Osteoblast (primary cell): ENCODE measurements around the gene TPMT. TPM values are rescaled to one million over a fixed set of nuclear protein-coding genes. Genes with fewer than 3 reads are reported as not detected.
"Not testable (repeated sequence)": the region's sequence is repeated elsewhere in the genome, so short reads cannot be mapped to it uniquely, and the experiment has no call there.

ENCODE experiments used
- DNase-seq: peaks from one replicate; pipeline ENCODE4 v3.0.0; 2011; ENCODE audit warnings: low spot score, mixed read lengths; ENCODE audit not compliant: insufficient read length; ENCODE audit errors: missing footprints
- H2AFZ ChIP-seq: 2 replicates; pipeline ENCODE4 v1.6.0; 2011; ENCODE audit warnings: mild to moderate bottlenecking, low read length
- H3K27ac ChIP-seq: 2 replicates; pipeline ENCODE4 v1.5.1; 2011; ENCODE audit warnings: mild to moderate bottlenecking, low read depth, low read length, moderate library complexity
- H3K27me3 ChIP-seq: 2 replicates; pipeline ENCODE4 v1.6.0; 2012; ENCODE audit warnings: mild to moderate bottlenecking, control low read depth, inconsistent platforms, low read length, moderate library complexity; ENCODE audit not compliant: insufficient read depth
- H3K36me3 ChIP-seq: 2 replicates; pipeline ENCODE4 v1.5.1; 2011; ENCODE audit warnings: mild to moderate bottlenecking, low read length, control low read depth, moderate library complexity; ENCODE audit not compliant: insufficient read depth
- H3K4me1 ChIP-seq: 2 replicates; pipeline ENCODE4 v1.5.1; 2011; ENCODE audit warnings: mild to moderate bottlenecking, low read length, control low read depth, moderate library complexity; ENCODE audit not compliant: insufficient read depth
- H3K4me2 ChIP-seq: 2 replicates; pipeline ENCODE4 v1.6.0; 2011; ENCODE audit warnings: mild to moderate bottlenecking, low read length; ENCODE audit not compliant: insufficient read depth
- H3K4me3 ChIP-seq: fragments of 200-600 bp; sonication (generic); 3 replicates; pipeline ENCODE4 v1.5.1; 2012; ENCODE audit warnings: mild to moderate bottlenecking, low read length, inconsistent platforms; ENCODE audit not compliant: insufficient read depth
- H3K79me2 ChIP-seq: 2 replicates; pipeline ENCODE4 v1.6.0; 2012; ENCODE audit warnings: mild to moderate bottlenecking, low read length, control low read depth, inconsistent platforms; ENCODE audit not compliant: insufficient read depth
- H3K9me3 ChIP-seq: 2 replicates; pipeline ENCODE4 v1.5.1; 2011; ENCODE audit warnings: low read depth, low read length, control low read depth
- H4K20me1 ChIP-seq: 2 replicates; pipeline ENCODE4 v1.6.0; 2012; ENCODE audit warnings: mild to moderate bottlenecking, low read length, control low read depth; ENCODE audit not compliant: insufficient read depth
- total RNA-seq: library from RNA; depleted of rRNA; stranded (reverse); fragments of >200 nt; gene quantifications from 2 replicates; pipeline ENCODE4 v1.2.3, GENCODE V29; 2012
- TF ChIP-seq, protein P1 (sequence below): IDR thresholded peaks from 2 replicates; pipeline ENCODE4 v1.5.1; 2011; ENCODE audit warnings: mild to moderate bottlenecking, low read depth, low read length, moderate library complexity; ENCODE audit errors: extremely low read depth

TPMT gene
- total RNA-seq, 1 donor = 11.9 TPM

DNA sequence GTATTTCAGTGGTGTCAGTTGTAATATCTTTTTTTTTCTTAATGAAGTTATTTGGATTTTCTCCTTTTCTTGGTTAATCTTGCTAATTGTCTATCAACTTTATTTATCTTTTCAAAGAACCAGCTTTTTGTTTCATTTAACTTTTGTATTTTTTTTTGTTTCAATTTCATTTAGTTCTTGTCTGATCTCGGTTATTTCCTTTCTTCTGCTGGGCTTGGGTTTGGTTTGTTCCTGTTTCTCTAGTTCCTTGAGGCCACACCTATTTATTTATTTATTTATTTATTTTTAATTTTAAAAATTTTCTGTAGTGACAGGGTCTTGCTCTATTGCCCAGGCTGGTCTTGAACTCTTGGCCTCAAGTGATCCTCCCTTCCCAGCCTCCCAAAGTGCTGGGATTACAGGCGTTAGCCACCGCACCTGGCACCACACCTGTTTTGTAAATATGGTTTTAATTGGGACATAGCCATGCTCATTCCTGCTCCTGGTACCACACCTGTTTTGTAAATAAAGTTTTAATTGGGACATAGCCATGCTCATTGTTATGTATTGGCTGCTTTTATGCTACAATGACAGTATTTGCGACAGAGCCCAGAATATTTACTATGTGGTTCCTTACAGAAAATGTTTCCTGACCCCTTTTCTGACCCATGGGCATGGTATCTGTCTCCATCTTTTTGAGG is 22.5 kb upstream of the TPMT start:
- no peak for DNase-seq
- H3K4me3 ChIP-seq = no peak overlapping the region
- no peaks in the 10 kb centered on the region for H3K9me3 ChIP-seq
- TF ChIP-seq, protein P1, sequence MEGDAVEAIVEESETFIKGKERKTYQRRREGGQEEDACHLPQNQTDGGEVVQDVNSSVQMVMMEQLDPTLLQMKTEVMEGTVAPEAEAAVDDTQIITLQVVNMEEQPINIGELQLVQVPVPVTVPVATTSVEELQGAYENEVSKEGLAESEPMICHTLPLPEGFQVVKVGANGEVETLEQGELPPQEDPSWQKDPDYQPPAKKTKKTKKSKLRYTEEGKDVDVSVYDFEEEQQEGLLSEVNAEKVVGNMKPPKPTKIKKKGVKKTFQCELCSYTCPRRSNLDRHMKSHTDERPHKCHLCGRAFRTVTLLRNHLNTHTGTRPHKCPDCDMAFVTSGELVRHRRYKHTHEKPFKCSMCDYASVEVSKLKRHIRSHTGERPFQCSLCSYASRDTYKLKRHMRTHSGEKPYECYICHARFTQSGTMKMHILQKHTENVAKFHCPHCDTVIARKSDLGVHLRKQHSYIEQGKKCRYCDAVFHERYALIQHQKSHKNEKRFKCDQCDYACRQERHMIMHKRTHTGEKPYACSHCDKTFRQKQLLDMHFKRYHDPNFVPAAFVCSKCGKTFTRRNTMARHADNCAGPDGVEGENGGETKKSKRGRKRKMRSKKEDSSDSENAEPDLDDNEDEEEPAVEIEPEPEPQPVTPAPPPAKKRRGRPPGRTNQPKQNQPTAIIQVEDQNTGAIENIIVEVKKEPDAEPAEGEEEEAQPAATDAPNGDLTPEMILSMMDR = no peak
- H3K27me3 ChIP-seq = no peaks in the 10 kb centered on the region
- no peak overlapping the region for H3K4me2 ChIP-seq
- H4K20me1 ChIP-seq = no peaks in the 10 kb centered on the region
- H3K27ac ChIP-seq = no peak overlapping the region
- H3K79me2 ChIP-seq = no peaks in the 10 kb centered on the region
- peaks cover 6% of the 10 kb centered on the region for H3K36me3 ChIP-seq
- no peak overlapping the region for H2AFZ ChIP-seq
- H3K4me1 ChIP-seq = no peaks in the 10 kb centered on the region

DNA sequence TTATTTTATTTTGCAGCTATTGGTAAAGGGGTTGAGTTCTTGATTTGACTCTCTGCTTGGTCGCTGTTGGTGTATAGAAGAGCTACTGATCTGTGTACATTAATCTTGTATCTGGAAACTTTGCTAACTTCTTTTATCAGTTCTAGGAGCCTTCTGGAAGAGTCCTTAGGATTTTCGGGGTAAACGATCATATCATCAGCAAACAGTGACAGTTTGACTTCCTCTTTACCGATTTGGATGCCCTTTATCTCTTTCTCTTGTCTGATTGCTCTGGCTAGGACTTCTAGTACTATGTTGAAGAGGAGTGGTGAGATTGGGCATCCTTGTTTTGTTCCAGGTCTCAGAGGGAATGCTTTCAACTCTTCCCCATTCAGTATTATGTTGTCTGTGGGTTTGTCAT is 21.3 kb upstream of the TPMT start:
- H3K36me3 ChIP-seq = peaks cover 12% of the 10 kb centered on the region
- H2AFZ ChIP-seq, H3K27ac ChIP-seq, H3K27me3 ChIP-seq, H3K4me1 ChIP-seq, H3K9me3 ChIP-seq, DNase-seq, H4K20me1 ChIP-seq, H3K4me2 ChIP-seq, H3K79me2 ChIP-seq, H3K4me3 ChIP-seq: not testable (repeated sequence)

DNA sequence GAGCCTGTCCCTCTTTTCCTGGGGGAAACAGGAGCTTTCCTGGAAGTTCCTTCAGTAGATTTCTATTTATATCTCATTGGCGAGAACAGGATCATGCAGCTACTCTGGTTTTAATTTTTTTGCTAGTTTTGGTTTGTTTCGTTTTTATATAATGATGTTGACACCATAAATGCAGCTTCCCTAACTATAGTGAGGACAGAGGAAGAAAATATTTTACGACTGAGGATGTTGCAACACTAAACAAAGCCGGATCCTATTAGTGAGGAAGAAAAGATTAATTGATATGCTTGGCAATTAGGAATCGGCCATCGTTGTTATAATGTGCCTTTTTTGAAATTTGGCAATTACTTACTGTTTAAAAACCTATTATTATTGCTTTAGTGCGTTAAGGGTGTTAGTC is 17.0 kb upstream of the TPMT start:
- peaks cover 20% of the 10 kb centered on the region for H3K36me3 ChIP-seq
- DNase-seq = no peak
- H3K27me3 ChIP-seq = no peaks in the 10 kb centered on the region
- H4K20me1 ChIP-seq = no peaks in the 10 kb centered on the region
- no peak overlapping the region for H3K4me2 ChIP-seq
- H3K27ac ChIP-seq = no peak overlapping the region
- peaks cover 1% of the 10 kb centered on the region for H3K4me1 ChIP-seq
- no peaks in the 10 kb centered on the region for H3K79me2 ChIP-seq
- no peaks in the 10 kb centered on the region for H3K9me3 ChIP-seq
- H3K4me3 ChIP-seq = no peak overlapping the region
- no peak overlapping the region for H2AFZ ChIP-seq
- TF ChIP-seq, protein P1 = no peak

DNA sequence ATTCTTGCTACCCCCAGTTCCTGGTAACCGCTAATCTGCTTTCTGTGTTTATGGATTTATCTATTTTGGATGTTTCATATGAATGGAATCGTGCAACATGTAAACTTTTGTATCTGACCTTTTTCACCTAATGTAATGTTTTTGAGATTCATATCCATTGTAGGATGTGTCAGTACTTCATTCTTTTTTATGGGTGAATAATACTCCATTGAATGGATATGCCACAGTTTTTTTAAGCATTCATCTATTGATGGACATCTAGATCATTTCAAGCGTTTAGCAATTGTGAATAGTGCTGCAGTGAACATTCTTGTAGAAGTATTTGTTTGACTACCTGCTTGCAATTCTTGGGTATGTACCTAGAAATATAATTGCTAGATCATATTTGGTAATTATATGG is 13.4 kb upstream of the TPMT start:
- H3K4me2 ChIP-seq = no peak overlapping the region
- no peaks in the 10 kb centered on the region for H3K79me2 ChIP-seq
- TF ChIP-seq, protein P1 = no peak
- H3K27ac ChIP-seq = no peak overlapping the region
- H3K9me3 ChIP-seq = no peaks in the 10 kb centered on the region
- H2AFZ ChIP-seq = no peak overlapping the region
- H3K27me3 ChIP-seq = no peaks in the 10 kb centered on the region
- H3K4me3 ChIP-seq = no peak overlapping the region
- H4K20me1 ChIP-seq = no peaks in the 10 kb centered on the region
- H3K4me1 ChIP-seq = peaks cover 11% of the 10 kb centered on the region
- no peak for DNase-seq
- peaks cover 17% of the 10 kb centered on the region for H3K36me3 ChIP-seq
